ENCODE measurements around the gene SLC17A2. TPM values are rescaled to one million over a fixed set of nuclear protein-coding genes. Genes with fewer than 3 reads are reported as not detected.
A peak's percentile ranks its signal among the peaks of the same experiment; 100 is the strongest.

SLC17A2 gene
- not detected for total RNA-seq

GRCh38 chr6:25930532-25931410 is at the start of gene SLC17A2:
Gene SLC17A2 (minus strand): TSS chr6:25930691. CDS start chr6:25925796, 4,895 bp downstream.
- no peak within 1 kb of the TSS for H3K4me3 ChIP-seq (ENCODE audit: low read length in 3 of 3)
- no peaks in the 10 kb centered on the region for H3K4me1 ChIP-seq (ENCODE audit: control insufficient read depth in 3 of 3, insufficient read depth in 3 of 3, low read length in 3 of 3)
- H3K27ac ChIP-seq (ENCODE audit: low read depth, low read length): no peak within 1 kb of the TSS
- no peaks in the 10 kb centered on the region for H3K36me3 ChIP-seq (ENCODE audit: control insufficient read depth in 3 of 3, insufficient read depth in 3 of 3, low read length in 3 of 3)
- H3K9ac ChIP-seq (ENCODE audit: low read depth in 1 of 3, low read length in 3 of 3): no peak within 1 kb of the TSS
- no peaks in the 10 kb centered on the region for H3K9me3 ChIP-seq (ENCODE audit: control insufficient read depth in 3 of 3, low read length in 3 of 3)
- no peaks in the 10 kb centered on the region for H3K27me3 ChIP-seq (ENCODE audit: control insufficient read depth in 3 of 3, insufficient read depth in 3 of 3, low read length in 3 of 3)

GRCh38 chr6:25975923-25976560 is 45.6 kb upstream of the SLC17A2 start:
- Histone ChIP-seq H3K4me1 (ENCODE audit: control insufficient read depth in 3 of 3, insufficient read depth in 3 of 3, low read length in 3 of 3) (peaks cover 0 to 4% (median 0%) of the 10 kb centered on the region in 3 donors), H3K27me3 (ENCODE audit: control insufficient read depth in 3 of 3, insufficient read depth in 3 of 3, low read length in 3 of 3) (no peaks in the 10 kb centered on the region), H3K9me3 (ENCODE audit: control insufficient read depth in 3 of 3, low read length in 3 of 3) (no peaks in the 10 kb centered on the region), H3K4me3 (ENCODE audit: low read length in 3 of 3) (no peak overlapping the region), H3K36me3 (ENCODE audit: control insufficient read depth in 3 of 3, insufficient read depth in 3 of 3, low read length in 3 of 3) (peaks cover 39 to 69% (median 57%) of the 10 kb centered on the region in 3 donors), H3K9ac (ENCODE audit: low read depth in 1 of 3, low read length in 3 of 3) (no peak overlapping the region), H3K27ac (ENCODE audit: low read depth, low read length) (no peak overlapping the region)

- Histone ChIP-seq H3K36me3 (ENCODE audit: control insufficient read depth in 3 of 3, insufficient read depth in 3 of 3, low read length in 3 of 3) (peaks cover 38 to 67% (median 61%) of the 10 kb centered on the region in 3 donors), H3K4me1 (ENCODE audit: control insufficient read depth in 3 of 3, insufficient read depth in 3 of 3, low read length in 3 of 3) (peaks cover 0 to 8% (median 0%) of the 10 kb centered on the region in 3 donors), H3K27me3 (ENCODE audit: control insufficient read depth in 3 of 3, insufficient read depth in 3 of 3, low read length in 3 of 3) (no peaks in the 10 kb centered on the region), H3K27ac (ENCODE audit: low read depth, low read length) (no peak overlapping the region), H3K9me3 (ENCODE audit: control insufficient read depth in 3 of 3, low read length in 3 of 3) (no peaks in the 10 kb centered on the region), H3K4me3 (ENCODE audit: low read length in 3 of 3) (no peak overlapping the region), H3K9ac (ENCODE audit: low read depth in 1 of 3, low read length in 3 of 3) (no peak overlapping the region)
Measured at GRCh38 chr6:25973923-25974555, 43.5 kb upstream of the SLC17A2 start.

- H3K4me3 ChIP-seq (ENCODE audit: low read length in 3 of 3): no peak overlapping the region
- H3K36me3 ChIP-seq (ENCODE audit: control insufficient read depth in 3 of 3, insufficient read depth in 3 of 3, low read length in 3 of 3): peaks cover 32 to 70% (median 64%) of the 10 kb centered on the region in 3 donors
- H3K9me3 ChIP-seq (ENCODE audit: control insufficient read depth in 3 of 3, low read length in 3 of 3): no peaks in the 10 kb centered on the region
- H3K4me1 ChIP-seq (ENCODE audit: control insufficient read depth in 3 of 3, insufficient read depth in 3 of 3, low read length in 3 of 3): peaks cover 2 to 18% (median 3%) of the 10 kb centered on the region in 3 donors
- no peak overlapping the region for H3K9ac ChIP-seq (ENCODE audit: low read depth in 1 of 3, low read length in 3 of 3)
- H3K27me3 ChIP-seq (ENCODE audit: control insufficient read depth in 3 of 3, insufficient read depth in 3 of 3, low read length in 3 of 3): no peaks in the 10 kb centered on the region
- no peak overlapping the region for H3K27ac ChIP-seq (ENCODE audit: low read depth, low read length)
Measured at GRCh38 chr6:25972902-25973301, 42.4 kb upstream of the SLC17A2 start.

- H3K9me3 ChIP-seq (ENCODE audit: control insufficient read depth in 3 of 3, low read length in 3 of 3): no peaks in the 10 kb centered on the region
- H3K27ac ChIP-seq (ENCODE audit: low read depth, low read length): no peak overlapping the region
- H3K9ac ChIP-seq (ENCODE audit: low read depth in 1 of 3, low read length in 3 of 3): no peak overlapping the region
- H3K4me1 ChIP-seq (ENCODE audit: control insufficient read depth in 3 of 3, insufficient read depth in 3 of 3, low read length in 3 of 3): peaks cover 5 to 24% (median 7%) of the 10 kb centered on the region in 3 donors
- no peak overlapping the region for H3K4me3 ChIP-seq (ENCODE audit: low read length in 3 of 3)
- peaks cover 32 to 69% (median 65%) of the 10 kb centered on the region in 3 donors for H3K36me3 ChIP-seq (ENCODE audit: control insufficient read depth in 3 of 3, insufficient read depth in 3 of 3, low read length in 3 of 3)
- no peaks in the 10 kb centered on the region for H3K27me3 ChIP-seq (ENCODE audit: control insufficient read depth in 3 of 3, insufficient read depth in 3 of 3, low read length in 3 of 3)
Measured at GRCh38 chr6:25972128-25972527, 41.6 kb upstream of the SLC17A2 start.

- peaks cover 37 to 71% (median 68%) of the 10 kb centered on the region in 3 donors for H3K36me3 ChIP-seq (ENCODE audit: control insufficient read depth in 3 of 3, insufficient read depth in 3 of 3, low read length in 3 of 3)
- peak overlapping the region; percentile 31 for H3K27ac ChIP-seq (ENCODE audit: low read depth, low read length)
- H3K9me3 ChIP-seq (ENCODE audit: control insufficient read depth in 3 of 3, low read length in 3 of 3): no peaks in the 10 kb centered on the region
- peaks cover 5 to 32% (median 7%) of the 10 kb centered on the region in 3 donors for H3K4me1 ChIP-seq (ENCODE audit: control insufficient read depth in 3 of 3, insufficient read depth in 3 of 3, low read length in 3 of 3)
- no peak overlapping the region for H3K4me3 ChIP-seq (ENCODE audit: low read length in 3 of 3)
- no peak overlapping the region for H3K9ac ChIP-seq (ENCODE audit: low read depth in 1 of 3, low read length in 3 of 3)
- no peaks in the 10 kb centered on the region for H3K27me3 ChIP-seq (ENCODE audit: control insufficient read depth in 3 of 3, insufficient read depth in 3 of 3, low read length in 3 of 3)
Measured at GRCh38 chr6:25971187-25971821, 40.8 kb upstream of the SLC17A2 start.

GRCh38 chr6:25968769-25969168 is 38.3 kb upstream of the SLC17A2 start:
- Histone ChIP-seq H3K4me1 (ENCODE audit: control insufficient read depth in 3 of 3, insufficient read depth in 3 of 3, low read length in 3 of 3) (peaks cover 9 to 36% (median 18%) of the 10 kb centered on the region in 3 donors), H3K9me3 (ENCODE audit: control insufficient read depth in 3 of 3, low read length in 3 of 3) (no peaks in the 10 kb centered on the region), H3K4me3 (ENCODE audit: low read length in 3 of 3) (no peak overlapping the region), H3K27me3 (ENCODE audit: control insufficient read depth in 3 of 3, insufficient read depth in 3 of 3, low read length in 3 of 3) (no peaks in the 10 kb centered on the region), H3K36me3 (ENCODE audit: control insufficient read depth in 3 of 3, insufficient read depth in 3 of 3, low read length in 3 of 3) (peaks cover 23 to 62% (median 56%) of the 10 kb centered on the region in 3 donors), H3K27ac (ENCODE audit: low read depth, low read length) (no peak overlapping the region), H3K9ac (ENCODE audit: low read depth in 1 of 3, low read length in 3 of 3) (no peak overlapping the region)

GRCh38 chr6:25966711-25967110 is 36.2 kb upstream of the SLC17A2 start:
- H3K4me1 ChIP-seq (ENCODE audit: control insufficient read depth in 3 of 3, insufficient read depth in 3 of 3, low read length in 3 of 3): peaks cover 18 to 45% (median 34%) of the 10 kb centered on the region in 3 donors
- H3K9ac ChIP-seq (ENCODE audit: low read depth in 1 of 3, low read length in 3 of 3): no peak overlapping the region
- no peaks in the 10 kb centered on the region for H3K27me3 ChIP-seq (ENCODE audit: control insufficient read depth in 3 of 3, insufficient read depth in 3 of 3, low read length in 3 of 3)
- H3K4me3 ChIP-seq (ENCODE audit: low read length in 3 of 3): peak overlapping the region in 2 of 3 donors; percentile 23 to 27
- peaks cover 10 to 42% (median 36%) of the 10 kb centered on the region in 3 donors for H3K36me3 ChIP-seq (ENCODE audit: control insufficient read depth in 3 of 3, insufficient read depth in 3 of 3, low read length in 3 of 3)
- no peaks in the 10 kb centered on the region for H3K9me3 ChIP-seq (ENCODE audit: control insufficient read depth in 3 of 3, low read length in 3 of 3)
- H3K27ac ChIP-seq (ENCODE audit: low read depth, low read length): no peak overlapping the region

- Histone ChIP-seq H3K27me3 (ENCODE audit: control insufficient read depth in 3 of 3, insufficient read depth in 3 of 3, low read length in 3 of 3) (no peaks in the 10 kb centered on the region), H3K4me1 (ENCODE audit: control insufficient read depth in 3 of 3, insufficient read depth in 3 of 3, low read length in 3 of 3) (peaks cover 20 to 43% (median 37%) of the 10 kb centered on the region in 3 donors), H3K27ac (ENCODE audit: low read depth, low read length) (no peak overlapping the region), H3K4me3 (ENCODE audit: low read length in 3 of 3) (no peak overlapping the region), H3K9ac (ENCODE audit: low read depth in 1 of 3, low read length in 3 of 3) (no peak overlapping the region), H3K9me3 (ENCODE audit: control insufficient read depth in 3 of 3, low read length in 3 of 3) (no peaks in the 10 kb centered on the region), H3K36me3 (ENCODE audit: control insufficient read depth in 3 of 3, insufficient read depth in 3 of 3, low read length in 3 of 3) (peaks cover 10 to 33% (median 24%) of the 10 kb centered on the region in 3 donors)
Measured at GRCh38 chr6:25965058-25965457, 34.6 kb upstream of the SLC17A2 start.

Measured in skeletal muscle tissue (tissue), 4 donors.